ENCODE results near the gene PLD1.
"Not testable (repeated sequence)": the region's sequence is repeated elsewhere in the genome, so short reads cannot be mapped to it uniquely, and the experiment has no call there.

The PLD1 gene

DNA sequence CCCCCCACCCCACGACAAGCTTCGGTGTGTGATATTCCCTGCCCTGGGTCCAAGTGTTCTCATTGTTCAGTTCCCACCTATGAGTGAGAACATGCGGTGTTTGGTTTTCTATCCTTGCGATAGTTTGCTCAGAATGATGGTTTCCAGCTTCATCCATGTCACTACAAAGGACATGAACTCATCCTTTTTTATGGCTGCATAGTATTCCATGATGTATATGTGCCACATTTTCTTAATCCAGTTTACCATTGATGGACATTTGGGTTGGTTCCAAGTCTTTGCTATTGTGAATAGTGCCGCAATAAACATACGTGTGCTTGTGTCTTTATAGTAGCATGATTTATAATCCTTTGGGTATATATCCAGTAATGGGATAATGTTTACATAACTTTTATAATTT, 4.4 kb upstream of the PLD1 start:
- not testable (repeated sequence) for DNase-seq (ENCODE audit: low read depth)

DNA sequence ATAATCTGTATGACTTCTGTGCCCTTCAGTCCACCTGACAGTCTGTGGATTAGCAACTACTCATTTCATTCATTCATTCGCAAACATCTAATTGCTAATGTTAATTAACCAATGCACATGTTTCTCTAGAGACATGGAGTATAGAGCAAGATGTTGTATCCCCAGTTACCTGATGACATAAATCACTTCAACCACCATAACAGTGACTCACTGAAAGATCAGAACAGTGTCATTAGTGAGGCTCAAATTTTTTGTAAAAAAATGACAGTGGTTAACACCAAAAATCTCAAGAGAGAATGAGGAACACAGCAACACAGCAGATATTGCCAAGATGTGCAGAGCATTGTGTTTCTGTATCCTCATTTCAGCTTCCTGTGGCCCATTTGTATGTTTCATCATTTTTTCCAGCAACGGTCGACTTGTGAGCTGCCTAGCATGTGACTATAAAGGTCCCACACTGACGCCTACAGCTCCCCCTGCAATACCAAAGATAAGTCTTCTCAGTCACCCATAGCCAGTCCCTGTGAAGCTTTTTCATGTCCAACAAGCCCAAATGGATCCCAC, 3.7 kb upstream of the PLD1 start:
- DNase-seq (ENCODE audit: low read depth), result no peak

DNA sequence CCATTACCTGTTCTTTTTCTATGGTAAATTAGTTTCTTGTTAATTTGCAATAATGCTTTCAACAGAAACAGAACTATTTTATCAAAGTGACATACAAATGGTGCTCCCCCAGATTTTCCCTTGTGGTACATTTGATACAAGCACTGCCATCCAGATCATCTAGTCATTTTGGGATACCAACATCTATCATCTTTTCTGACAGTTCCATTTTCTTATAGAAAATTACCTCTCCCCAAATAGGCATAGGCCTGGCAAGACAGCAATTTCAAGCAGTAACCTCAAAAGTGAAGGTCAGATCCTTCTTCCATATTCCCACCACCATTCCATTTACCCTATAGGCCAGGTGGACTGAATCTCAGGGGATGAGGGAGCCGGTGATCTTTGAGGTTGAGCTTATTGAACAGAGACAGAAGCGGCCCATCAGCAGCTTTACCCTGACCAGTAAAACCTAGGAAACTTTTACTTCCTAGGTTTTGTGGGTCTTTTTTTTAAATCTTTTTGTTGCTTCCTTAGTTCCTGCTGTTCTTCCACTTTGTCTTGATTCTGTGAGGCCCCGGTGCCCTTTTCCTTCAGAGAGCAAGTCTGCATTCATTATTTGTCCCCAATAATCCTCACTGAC, 3.1 kb upstream of the PLD1 start:
- no peak for DNase-seq (ENCODE audit: low read depth)

DNA sequence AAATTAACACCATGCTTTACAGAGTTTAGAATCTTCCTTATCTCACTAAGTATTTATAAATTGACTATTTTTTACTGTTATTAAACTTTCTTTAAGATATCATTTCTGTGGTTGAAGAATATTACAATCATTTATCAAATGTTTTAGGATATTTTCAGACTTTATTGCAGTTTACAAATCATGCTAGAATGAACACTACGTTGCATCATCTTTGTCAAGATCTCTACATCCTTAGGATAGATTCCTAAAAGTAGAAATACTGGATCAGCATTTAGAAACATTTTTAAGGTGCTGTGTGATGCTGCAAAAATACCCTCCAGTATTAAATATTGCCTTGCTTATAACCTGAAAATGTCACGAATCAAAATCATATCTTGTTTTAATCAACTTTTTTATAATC, 2.5 kb upstream of the PLD1 start:
- no peak for DNase-seq (ENCODE audit: low read depth)

DNA sequence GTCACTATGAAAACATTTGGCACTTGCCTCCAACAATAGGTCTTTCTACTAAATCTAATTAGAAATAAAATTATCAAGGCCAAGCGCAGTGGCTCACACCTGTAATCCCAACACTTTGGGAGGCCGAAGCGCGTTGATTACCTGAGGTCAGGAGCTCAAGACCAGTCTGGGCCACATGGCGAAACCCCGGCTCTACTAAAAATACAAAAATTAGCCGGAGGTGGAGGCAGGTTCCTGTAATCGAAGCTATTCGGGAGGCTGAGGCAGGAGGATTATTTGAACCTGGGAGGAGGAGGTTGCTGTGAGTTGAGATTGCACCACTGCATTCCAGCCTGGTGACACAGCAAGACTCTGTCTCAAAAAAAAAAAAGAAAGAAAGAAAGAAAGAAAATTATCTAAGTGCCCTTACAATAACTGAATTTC, 1.6 kb upstream of the PLD1 start:
- DNase-seq (ENCODE audit: low read depth), result no peak

DNA sequence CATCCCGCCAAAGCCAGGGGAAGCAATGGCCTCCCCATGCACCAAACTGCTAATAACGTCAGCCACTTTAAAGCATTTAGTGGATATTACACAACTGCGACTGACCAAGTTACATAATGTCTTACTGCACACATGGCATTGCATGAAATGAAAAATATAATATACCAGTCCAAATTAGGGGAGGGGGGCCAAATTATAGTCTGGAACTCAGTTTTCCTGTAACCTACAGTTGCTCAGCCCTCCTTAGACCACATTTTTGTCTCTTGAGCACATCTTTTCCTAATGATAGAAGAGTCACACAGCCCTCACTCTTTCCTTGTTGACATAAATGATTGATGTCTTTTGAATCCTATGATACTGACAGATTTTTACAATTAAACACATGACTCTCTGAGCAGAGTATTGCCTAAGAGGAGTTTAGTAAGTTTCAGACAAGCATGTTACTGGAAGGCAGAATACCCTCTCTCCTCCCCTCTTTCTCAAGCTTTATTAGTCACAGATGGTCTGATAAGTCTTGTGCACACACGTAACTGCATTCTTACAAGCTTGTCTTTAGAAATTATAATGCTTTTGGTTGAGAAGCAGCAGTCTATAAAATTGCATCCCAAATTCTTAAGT, 1.1 kb upstream of the PLD1 start:
- DNase-seq (ENCODE audit: low read depth), result no peak

DNA sequence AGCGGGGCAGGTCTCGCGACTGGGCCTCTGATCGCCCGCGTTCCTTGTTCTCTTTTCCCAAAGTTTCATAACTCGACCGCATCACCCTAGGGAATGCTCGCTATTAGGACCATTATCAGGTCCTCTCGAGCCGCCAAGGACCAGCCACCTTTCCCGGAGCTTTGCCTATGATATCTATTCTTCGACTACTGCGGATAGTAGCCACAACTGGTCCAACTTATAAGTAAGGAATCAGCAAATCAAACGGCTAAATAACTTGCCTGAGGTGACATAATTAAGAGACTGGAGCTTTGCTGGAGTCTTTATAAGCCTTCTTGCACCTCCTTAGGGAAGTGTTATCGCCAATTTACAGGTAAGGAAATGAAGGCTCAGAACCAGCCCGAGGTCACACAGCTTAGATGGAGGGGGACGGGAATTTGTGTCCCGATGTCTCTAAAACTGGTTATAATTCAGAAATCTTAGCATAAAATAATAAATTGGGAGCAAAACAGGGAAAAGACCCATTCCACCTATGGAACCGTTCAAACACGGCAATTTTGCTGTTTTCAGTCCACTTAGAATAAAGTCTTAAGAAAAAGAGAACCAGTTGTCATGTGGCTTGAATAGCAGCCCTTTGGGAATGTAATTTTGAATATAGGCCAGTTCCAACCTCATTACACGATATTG, 479 bp upstream of the PLD1 start:
- DNase-seq (ENCODE audit: low read depth), result no peak

DNA sequence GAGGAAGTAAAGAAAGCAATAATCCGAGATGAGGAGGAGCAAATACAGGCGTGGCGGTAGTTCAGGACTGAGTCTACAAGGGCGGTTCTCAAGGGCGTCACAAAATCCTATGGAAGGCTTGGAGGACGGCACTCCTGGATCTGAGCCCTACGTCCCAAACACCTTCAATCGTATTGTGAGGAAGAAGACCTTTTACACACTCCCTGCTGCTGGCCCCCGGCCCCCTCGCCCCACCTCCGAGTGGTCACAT, 747 bp downstream of the PLD1 start:
- DNase-seq (ENCODE audit: low read depth), result no peak

DNA sequence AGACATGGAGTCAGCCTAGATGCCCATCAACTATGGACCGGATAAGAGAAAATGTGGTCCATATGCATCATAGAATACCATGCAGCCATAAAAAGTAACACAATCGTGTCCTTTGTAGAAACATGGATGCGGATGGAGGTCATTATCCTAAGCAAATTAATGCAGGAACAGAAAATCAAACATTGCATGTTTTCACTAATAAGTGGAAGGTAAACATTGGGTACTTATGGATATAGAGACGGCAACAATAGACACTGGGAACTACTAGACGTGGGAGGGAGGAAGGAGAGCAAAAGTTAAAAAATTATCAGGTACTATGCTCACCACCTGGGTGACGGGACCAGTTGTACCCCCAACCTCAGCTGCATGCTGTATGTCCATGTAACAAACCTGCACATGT, 2.5 kb downstream of the PLD1 start:
- no peak for DNase-seq (ENCODE audit: low read depth)

DNA sequence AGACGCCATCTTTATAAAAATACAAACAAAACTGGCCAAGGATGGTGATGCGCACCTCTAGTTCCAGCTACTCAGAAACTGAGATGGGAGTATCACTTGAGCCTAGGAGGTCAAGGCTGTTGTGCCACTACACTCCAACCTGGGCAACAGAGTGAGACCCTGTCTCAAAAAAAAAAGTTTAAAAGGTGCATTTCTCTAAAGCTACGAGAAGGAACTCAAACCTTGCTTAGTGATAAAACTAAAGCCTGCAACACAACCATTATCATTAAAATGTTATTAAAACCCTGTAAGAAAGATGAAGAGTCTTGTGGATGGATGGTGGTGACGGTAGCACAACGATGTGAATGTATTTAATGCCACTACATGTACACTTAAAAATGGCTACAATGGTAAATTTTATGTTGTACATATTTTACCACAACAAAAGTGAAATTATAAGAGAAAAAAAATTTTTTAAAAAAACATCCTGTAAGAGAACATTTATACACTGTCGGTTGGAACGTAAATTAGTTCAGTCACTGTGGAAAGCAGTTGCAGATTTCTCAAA, 3.1 kb downstream of the PLD1 start:
- DNase-seq (ENCODE audit: low read depth), result no peak

DNA sequence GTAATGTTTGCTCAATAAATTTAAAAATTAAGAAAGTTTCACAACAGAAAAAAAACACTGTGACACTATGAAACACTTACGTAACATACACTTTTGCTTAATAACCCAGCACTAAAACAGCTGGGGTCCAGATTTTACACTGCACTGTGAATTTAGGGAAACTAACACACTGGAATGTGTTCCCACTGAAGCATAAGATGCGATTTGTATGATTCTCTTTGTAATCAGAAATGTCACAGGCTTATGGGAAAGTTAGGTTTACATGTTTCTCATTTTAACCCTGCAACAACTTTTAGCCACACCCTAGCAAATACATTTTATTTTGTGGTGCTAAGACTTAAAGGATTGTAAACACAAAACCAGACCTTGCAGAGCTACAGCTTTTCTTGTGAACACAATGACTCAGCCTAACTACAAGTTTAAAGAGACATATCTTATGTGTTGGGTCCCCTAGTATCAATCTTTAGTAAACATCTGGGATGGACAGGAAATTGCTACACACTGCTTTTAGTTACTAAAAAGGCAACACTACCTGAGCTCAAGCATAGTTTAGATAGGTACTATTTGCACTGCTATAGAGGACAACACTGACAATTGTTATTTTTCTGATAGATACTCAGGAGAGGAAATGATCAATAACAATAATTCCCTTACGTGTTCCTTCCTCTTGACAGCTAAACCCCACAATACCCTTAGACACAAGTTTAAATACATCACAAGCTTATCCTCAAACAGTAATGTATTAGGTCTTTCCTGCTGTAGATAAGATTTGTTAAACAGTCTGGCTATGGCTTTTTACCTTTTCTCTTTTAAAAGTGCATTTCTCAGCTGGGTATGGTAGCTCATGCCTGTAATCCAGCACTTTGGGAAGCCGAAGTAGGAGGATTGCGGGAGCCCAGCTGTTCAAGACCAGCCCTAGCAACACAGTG, 3.8 kb downstream of the PLD1 start:
- DNase-seq (ENCODE audit: low read depth), result no peak

DNA sequence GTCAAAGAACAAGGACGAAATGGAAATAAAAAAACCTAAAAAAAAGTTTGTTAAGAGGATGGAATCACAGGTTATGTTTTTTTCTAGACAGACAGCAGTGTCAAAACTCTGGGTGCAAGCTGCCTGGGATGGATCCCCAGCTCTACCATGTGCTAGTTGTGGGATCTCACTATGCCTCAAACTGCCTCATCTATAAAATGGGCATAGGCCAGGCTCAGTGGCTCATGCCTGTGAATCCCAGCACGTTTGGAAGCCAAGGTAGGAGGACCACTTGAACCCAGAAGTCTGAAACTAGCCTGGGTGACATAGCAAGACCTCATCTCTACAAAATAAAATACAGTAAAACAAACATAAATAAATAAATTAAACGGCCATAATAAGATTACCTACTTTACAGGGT, 4.6 kb downstream of the PLD1 start:
- no peak for DNase-seq (ENCODE audit: low read depth)

DNA sequence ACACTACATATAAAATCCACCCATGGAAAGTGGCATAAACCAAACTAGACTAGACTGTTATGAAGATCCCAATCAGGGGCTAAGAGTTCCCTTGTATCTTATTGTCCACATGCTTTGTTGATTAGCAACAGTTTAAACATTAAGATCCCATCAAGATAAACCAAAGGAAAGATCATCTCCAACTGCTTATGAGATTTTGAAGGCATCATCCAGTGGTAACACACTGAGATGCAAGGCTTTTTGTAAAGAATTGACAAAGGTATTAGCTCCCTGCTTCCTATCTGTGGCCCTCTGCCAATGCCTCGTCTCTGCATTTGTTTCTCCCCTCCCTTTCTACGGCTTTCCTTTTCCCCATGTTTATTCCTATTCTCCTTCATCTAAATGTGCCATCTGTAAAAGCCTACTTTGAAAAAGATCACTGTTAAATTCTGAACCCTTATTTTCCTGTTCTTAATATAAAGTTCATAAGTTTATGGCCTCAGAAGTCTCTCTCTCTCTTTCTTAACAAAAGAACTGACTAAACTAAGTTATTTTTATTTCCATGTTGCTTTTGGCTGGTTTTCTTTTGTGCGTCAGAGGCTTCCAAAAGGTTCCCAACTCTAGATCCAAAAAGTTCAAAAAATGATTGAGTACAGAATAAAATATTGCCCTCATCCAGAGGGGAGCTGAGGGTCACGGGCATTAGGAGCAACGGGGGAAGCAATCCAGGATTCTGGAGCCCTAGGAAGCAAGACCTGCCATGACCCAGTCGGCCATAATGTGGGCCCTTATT, 5.5 kb downstream of the PLD1 start:
- DNase-seq (ENCODE audit: low read depth), result no peak

DNA sequence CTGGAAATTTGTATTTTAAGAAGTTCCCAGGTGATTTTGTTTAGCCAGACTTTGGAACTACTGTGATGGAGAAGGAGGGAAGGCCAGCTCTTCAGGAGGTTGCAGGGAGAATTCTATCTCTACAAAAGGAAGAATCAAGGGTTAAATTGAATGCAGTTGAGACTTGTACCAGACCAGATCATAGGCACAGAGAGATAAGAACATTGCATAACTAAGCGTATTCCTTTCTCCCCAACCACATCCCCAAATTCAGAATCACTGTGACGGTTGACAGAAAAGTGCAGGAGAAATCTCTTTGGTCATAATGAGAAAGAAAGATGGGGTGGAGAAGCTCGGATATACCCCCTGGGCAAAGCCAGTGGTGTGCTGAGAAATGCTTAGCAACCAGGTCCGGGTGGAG, 7.2 kb downstream of the PLD1 start:
- DNase-seq (ENCODE audit: low read depth), result no peak

DNA sequence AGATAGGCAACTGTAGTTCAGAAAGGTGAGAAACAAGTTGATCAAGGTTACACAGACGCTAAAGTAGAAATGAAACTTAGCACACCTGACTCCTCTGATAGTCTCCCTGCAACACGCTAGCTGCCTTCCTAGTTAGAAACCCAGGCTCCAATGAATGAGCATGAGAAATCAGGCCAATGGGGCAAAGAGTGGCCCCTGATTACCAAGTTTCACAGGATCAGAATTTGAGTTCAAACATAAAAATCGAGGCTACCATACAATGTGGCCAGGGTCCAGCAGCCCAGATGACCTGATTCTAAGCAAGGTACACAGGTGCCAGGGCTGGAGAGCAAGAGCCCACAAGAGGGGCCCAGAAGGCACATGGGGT, 7.7 kb downstream of the PLD1 start:
- DNase-seq (ENCODE audit: low read depth), result no peak

DNA sequence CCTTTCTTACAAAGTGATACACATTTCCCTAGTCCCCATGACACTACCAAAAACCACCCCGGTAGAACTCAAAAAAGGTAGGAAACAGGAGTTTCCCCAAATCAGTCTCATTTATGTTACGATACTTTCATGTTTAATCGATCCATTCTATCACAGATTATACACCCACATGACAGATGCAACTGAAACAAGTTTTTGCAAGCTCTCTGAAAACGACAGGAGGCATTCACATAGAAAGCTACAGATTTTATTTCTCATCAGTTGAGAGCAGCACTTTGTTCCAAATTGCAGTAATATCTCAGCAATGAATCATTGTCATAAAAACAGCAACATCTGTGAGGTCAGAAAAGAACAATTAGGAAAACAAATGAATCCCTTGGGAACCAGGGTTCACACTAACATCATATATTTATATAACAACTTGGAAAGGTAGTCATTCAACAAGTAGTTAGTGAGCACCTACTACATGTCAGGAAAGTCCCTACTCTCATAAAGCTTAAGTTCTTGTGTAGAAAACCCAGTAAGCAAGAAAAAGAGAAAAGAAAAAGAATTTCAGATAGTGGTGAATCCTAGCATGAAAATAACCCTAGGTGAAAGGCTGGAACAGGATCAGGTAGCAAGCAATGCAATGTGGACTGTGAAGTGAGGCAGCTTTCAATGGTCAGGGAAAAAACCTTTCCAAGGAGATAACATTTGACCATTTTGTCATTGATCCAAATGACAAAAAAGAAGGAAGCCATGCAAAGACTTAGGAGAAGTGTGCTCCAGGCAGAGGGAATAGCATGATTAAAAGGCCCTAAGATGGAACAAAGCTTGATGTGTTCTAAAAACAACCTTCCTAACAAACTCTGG, 8.3 kb downstream of the PLD1 start:
- no peak for DNase-seq (ENCODE audit: low read depth)

DNA sequence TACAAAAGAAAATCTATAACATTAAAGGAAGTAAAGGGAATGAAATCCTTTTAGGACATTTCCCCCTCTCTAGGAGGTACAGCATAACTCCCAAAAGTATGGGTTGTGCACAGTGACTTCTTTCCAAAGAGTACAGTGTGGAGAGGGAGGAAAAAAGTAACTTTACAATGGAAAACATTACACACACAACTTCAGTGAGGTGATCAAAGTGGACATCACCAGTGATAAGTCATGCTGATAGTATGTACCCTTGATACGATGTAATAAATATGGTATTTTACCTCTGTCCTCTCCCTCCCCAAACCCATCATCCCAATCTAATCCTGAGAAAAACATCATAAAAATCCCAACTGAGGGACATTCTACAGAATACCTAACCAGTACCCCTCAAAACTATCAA, 10.8 kb downstream of the PLD1 start:
- DNase-seq (ENCODE audit: low read depth), result no peak

DNA sequence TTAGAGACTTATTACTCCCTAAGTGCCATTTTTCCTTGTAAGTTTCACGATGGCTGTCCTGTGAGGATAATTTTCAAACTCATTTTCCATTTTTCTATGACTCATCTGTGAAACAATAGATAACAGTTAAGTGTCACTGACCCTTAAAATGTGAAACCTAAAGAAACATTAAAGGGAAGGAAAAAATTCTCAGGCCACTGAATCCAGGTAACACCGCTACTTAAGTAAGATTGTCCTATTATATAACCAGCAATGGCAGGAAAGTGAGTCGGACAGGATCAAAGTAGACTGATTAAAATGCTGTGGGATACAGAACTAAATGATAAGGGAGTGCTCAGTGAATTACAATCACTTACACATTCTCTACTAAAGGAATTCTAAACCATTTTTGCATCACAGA, 12.4 kb downstream of the PLD1 start:
- no peak for DNase-seq (ENCODE audit: low read depth)

DNA sequence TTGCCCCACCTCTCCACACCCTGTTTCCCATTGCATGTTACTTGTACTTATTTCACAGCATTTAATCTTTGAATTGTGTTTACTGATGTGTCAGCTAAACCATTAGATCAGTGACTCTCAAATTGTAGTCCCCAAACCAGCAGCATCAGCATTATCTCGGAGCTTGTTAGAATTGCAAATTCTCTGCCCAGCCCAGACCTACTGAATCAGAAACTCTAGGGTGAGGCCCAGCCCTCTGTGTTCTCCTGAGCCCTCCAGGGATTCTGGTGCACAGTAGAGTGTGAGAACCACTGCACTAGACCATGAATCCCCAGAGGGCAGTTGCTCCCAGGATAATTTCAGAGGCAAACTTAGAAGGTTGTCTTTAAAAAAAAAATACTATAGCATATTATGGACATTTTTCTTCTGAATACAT, 13.0 kb downstream of the PLD1 start:
- no peak for DNase-seq (ENCODE audit: low read depth)

DNA sequence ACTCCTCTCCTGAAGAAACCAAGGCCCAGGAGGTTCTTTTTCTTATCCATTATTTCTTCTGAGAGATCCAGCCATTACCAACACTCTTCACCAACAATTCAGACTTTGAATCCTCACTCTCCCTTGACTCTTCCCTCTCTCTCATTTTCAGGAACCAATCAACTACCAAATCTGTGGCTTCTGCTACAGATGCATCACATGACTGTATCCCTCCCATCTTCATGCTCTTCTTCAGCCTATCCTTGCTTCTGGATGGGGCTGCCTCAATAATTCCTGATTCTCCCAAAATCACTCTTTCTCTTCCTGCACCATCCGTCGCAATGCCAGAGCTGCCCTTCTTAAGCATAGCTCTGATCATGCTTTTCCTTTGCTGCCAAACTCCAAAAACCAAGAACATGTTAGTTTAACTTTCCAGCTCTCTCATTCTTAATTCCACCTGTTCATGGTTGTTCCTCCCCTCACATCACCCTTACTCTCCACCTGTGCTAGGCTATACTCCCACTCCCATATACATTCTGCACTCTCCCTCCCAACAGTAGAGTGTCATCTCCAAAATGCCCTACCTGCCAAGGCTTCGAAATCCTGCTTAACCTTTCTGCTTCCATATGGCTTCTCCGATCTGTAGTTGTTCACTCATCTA, 13.5 kb downstream of the PLD1 start:
- DNase-seq (ENCODE audit: low read depth), result no peak
